Testis (tissue), 3 donors: ENCODE data around the gene MSLN. TPM values are rescaled to one million over a fixed set of nuclear protein-coding genes. Genes with fewer than 3 reads are reported as not detected.

Experiments used
- DNase-seq: peaks from one replicate; pipeline ENCODE4 v3.0.0-alpha.2; 2019
- H3K27ac ChIP-seq, 2 donors: fragments of 200-600 bp; sonication (generic); one replicate each; pipeline ENCODE4 v1.5.1; 2019
- H3K27me3 ChIP-seq: fragments of 200-600 bp; sonication (generic); one replicate; pipeline ENCODE4 v1.5.1; 2019
- H3K36me3 ChIP-seq: fragments of 200-600 bp; sonication (generic); one replicate; pipeline ENCODE4 v1.5.1; 2017; ENCODE audit warnings: low read depth; ENCODE audit errors: missing control alignments
- H3K4me1 ChIP-seq: fragments of 200-600 bp; sonication (generic); one replicate; pipeline ENCODE4 v1.5.1; 2019
- H3K4me3 ChIP-seq, 2 donors: fragments of 200-600 bp; sonication (generic); one replicate each; pipeline ENCODE4 v1.5.1; 2017 to 2019
- H3K9me3 ChIP-seq: fragments of 200-600 bp; sonication (generic); one replicate; pipeline ENCODE4 v1.5.1; 2017
- CTCF ChIP-seq, 3 experiments: fragments of 450-650 bp in 2 of 3; fragments of 200-600 bp in 1 of 3; sonication (generic) in 1 of 3; IDR thresholded peaks; one replicate each; pipeline ENCODE4 v1.5.1; 2016 to 2019; ENCODE audit warnings: antibody characterized with exemption in 3 of 3, mild to moderate bottlenecking in 2 of 3, moderate library complexity in 1 of 3
- POLR2A ChIP-seq: fragments of 450-650 bp; IDR thresholded peaks from one replicate; pipeline ENCODE4 v1.6.1; 2017; ENCODE audit warnings: antibody characterized with exemption, mild to moderate bottlenecking, moderate library complexity
- WGBS, 2 donors: methylation state at CpG; one replicate each; pipeline ENCODE4 v1.1.5; 2018; 5-methylcytosine and 5-hydroxymethylcytosine counted together
- intact Hi-C: fragments of 100-400 bp; cut with DNase I; formaldehyde crosslinking; loops from one replicate; pipeline ENCODE4 v1.15.1; 2023; ENCODE audit warnings: low total_unique reads
- polyA plus RNA-seq: library from polyadenylated mRNA; stranded (reverse); fragments of 350-450 nt; fragmentation: Illumina TruSeq; extraction: RNeasy Lipid Tissue Mini Kit (QIAGEN cat#74804); gene quantifications from one replicate; pipeline ENCODE4 v1.2.3, GENCODE V29; 2014; ENCODE audit warnings: low read depth, low replicate concordance; ENCODE audit not compliant: insufficient read depth
- total RNA-seq, 2 donors: library from RNA; depleted of rRNA; stranded (reverse); fragments of >200 nt; gene quantifications; one replicate each; pipeline ENCODE4 v1.2.3, GENCODE V29; 2016

Gene MSLN
- total and polyA plus RNA-seq, 3 donors from 2014 or later: 1.5 to 18.5 (median 2.8) TPM

- DNase-seq: no peak
- intact Hi-C loops: no loop called here
- no peak for TF ChIP-seq POLR2A
- 25 to 50% methylated on average over 24 to 55 of the region's 57 CpGs for WGBS, 2 donors
- H3K4me1 ChIP-seq: peaks cover 4% of the 10 kb centered on the region
- no peaks in the 10 kb centered on the region for H3K9me3 ChIP-seq
- no peak within 1 kb of the TSS for H3K27ac ChIP-seq
- no peaks in the 10 kb centered on the region for H3K36me3 ChIP-seq
- H3K4me3 ChIP-seq: no peak within 1 kb of the TSS
- H3K27me3 ChIP-seq: no peaks in the 10 kb centered on the region
Measured at GRCh38 chr16:799948-800833, 39.7 kb downstream of the MSLN start, which contains the start of gene GNG13. GNG13 (minus strand) TSS chr16:800734; CDS start chr16:799077, 1,657 bp downstream.

GRCh38 chr16:800834-801511, 40.4 kb downstream of the MSLN start:
- Histone ChIP-seq H3K4me1 (peaks cover 5% of the 10 kb centered on the region), H3K36me3 (no peaks in the 10 kb centered on the region), H3K27me3 (no peaks in the 10 kb centered on the region), H3K4me3 (no peak overlapping the region), H3K9me3 (no peaks in the 10 kb centered on the region), H3K27ac (no peak overlapping the region)
- no peak for TF ChIP-seq CTCF (IDR thresholded peaks at IDR 0.05)
- no peak for TF ChIP-seq POLR2A
- intact Hi-C loops: no loop called here
- DNase-seq: no peak
- 25 to 38% methylated on average over 6 to 9 of the region's 17 CpGs for WGBS, 2 donors

GRCh38 chr16:801584-802363, 41.2 kb downstream of the MSLN start:
- 65 to 90% methylated on average over 2 to 22 of the region's 22 CpGs for WGBS, 2 donors
- H3K36me3 ChIP-seq: no peaks in the 10 kb centered on the region
- peaks cover 7% of the 10 kb centered on the region for H3K4me1 ChIP-seq
- intact Hi-C loops: no loop called here
- no peaks in the 10 kb centered on the region for H3K27me3 ChIP-seq
- TF ChIP-seq POLR2A (no peak), CTCF (IDR thresholded peaks at IDR 0.05) (no peak)
- no peak overlapping the region for H3K27ac ChIP-seq
- H3K9me3 ChIP-seq: no peaks in the 10 kb centered on the region
- no peak for DNase-seq
- H3K4me3 ChIP-seq: no peak overlapping the region

- no peaks in the 10 kb centered on the region for H3K36me3 ChIP-seq
- intact Hi-C loops: no loop called here
- WGBS, 2 donors: 74% methylated on average over 7 of the region's 7 CpGs; no CpG with 5 or more reads in 1 of the 2 donors
- no peaks in the 10 kb centered on the region for H3K27me3 ChIP-seq
- H3K9me3 ChIP-seq: no peaks in the 10 kb centered on the region
- TF ChIP-seq POLR2A (no peak), CTCF (IDR thresholded peaks at IDR 0.05) (no peak)
- no peak overlapping the region for H3K4me3 ChIP-seq
- DNase-seq: no peak
- peaks cover 7% of the 10 kb centered on the region for H3K4me1 ChIP-seq
- H3K27ac ChIP-seq: no peak overlapping the region
Measured at GRCh38 chr16:802461-802860, 41.9 kb downstream of the MSLN start.
